ENCODE data around the gene GPER1.
A peak's percentile ranks its signal among the peaks of the same experiment; 100 is the strongest.

Gene GPER1

DNA sequence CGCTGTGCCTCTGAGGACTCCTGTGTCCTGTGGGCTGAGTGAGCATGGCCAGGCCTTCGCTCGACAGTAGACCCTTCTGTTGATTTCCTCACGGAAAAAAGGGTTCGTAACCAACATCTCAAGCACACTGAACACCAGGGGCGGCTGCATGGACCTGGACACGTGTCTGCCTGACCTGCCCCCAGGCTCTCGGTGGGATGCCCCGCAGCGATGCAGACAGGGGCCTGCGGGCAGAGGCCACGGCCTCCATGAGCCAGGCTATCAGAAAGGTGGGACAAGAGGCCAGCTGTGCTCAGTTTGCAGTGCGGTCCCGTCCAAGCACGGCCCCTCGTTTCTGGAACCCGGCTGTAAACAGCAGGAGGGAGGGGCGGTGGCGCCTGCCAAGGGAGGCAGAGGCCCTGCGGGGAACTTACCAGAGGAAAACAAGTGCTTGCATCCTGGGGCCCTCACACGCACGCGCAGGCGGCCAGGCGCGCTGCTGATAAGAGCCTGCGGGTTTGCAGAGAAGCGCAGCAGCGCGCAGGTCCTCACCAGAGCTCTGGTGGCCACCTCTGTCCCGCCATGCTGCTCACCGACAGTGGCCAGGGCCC, 33.0 kb upstream of the GPER1 start:
- H3K9ac ChIP-seq (ENCODE audit: low read depth in 1 of 2, low read length in 2 of 2), result no peak overlapping the region
- H3K27ac ChIP-seq (ENCODE audit: low read depth, low read length), result no peak overlapping the region
- H3K9me3 ChIP-seq (ENCODE audit: control insufficient read depth in 1 of 2, low read length in 2 of 2), result no peaks in the 10 kb centered on the region
- H3K36me3 ChIP-seq (ENCODE audit: control insufficient read depth in 1 of 2, insufficient read depth in 2 of 2, low read length in 2 of 2), result no peaks in the 10 kb centered on the region
- H3K27me3 ChIP-seq (ENCODE audit: control insufficient read depth in 1 of 2, insufficient read depth in 2 of 2, low read length in 2 of 2), result no peaks in the 10 kb centered on the region
- peak overlapping the region in 1 of 2 donors; percentile 10 for H3K4me3 ChIP-seq (ENCODE audit: low read depth in 1 of 2, low read length in 2 of 2)
- peaks cover 0 to 8% of the 10 kb centered on the region in 2 donors for H3K4me1 ChIP-seq (ENCODE audit: control insufficient read depth in 1 of 2, insufficient read depth in 2 of 2, low read length in 2 of 2)

DNA sequence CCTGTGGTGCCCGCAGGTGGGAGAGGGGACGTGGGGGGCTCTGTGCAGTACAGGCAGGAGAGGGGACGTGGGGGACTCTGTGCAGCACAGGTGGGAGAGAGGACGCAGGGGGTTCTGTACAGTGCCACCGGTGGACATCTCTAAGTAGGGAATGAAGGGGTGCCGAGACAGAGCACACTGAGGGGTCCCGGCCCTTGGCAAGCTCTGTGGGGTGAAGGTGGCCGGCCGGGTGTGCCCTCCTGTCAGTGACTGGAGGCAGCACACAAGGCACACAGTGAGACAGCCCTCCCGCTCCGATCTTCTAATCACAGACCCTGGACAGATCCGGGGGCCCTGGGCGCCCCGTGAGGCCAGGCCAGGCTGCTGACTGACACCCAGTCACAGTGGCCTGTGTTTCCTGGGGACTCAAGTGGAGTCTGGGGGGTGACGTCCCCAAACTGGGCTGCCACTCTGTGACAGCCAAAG, 32.4 kb upstream of the GPER1 start:
- no peaks in the 10 kb centered on the region for H3K9me3 ChIP-seq (ENCODE audit: control insufficient read depth in 1 of 2, low read length in 2 of 2)
- peaks cover 6 to 8% of the 10 kb centered on the region in 2 donors for H3K4me1 ChIP-seq (ENCODE audit: control insufficient read depth in 1 of 2, insufficient read depth in 2 of 2, low read length in 2 of 2)
- no peaks in the 10 kb centered on the region for H3K27me3 ChIP-seq (ENCODE audit: control insufficient read depth in 1 of 2, insufficient read depth in 2 of 2, low read length in 2 of 2)
- H3K36me3 ChIP-seq (ENCODE audit: control insufficient read depth in 1 of 2, insufficient read depth in 2 of 2, low read length in 2 of 2), result no peaks in the 10 kb centered on the region
- H3K27ac ChIP-seq (ENCODE audit: low read depth, low read length), result no peak overlapping the region
- H3K9ac ChIP-seq (ENCODE audit: low read depth in 1 of 2, low read length in 2 of 2), result no peak overlapping the region
- peak overlapping the region in 1 of 2 donors; percentile 10 for H3K4me3 ChIP-seq (ENCODE audit: low read depth in 1 of 2, low read length in 2 of 2)

DNA sequence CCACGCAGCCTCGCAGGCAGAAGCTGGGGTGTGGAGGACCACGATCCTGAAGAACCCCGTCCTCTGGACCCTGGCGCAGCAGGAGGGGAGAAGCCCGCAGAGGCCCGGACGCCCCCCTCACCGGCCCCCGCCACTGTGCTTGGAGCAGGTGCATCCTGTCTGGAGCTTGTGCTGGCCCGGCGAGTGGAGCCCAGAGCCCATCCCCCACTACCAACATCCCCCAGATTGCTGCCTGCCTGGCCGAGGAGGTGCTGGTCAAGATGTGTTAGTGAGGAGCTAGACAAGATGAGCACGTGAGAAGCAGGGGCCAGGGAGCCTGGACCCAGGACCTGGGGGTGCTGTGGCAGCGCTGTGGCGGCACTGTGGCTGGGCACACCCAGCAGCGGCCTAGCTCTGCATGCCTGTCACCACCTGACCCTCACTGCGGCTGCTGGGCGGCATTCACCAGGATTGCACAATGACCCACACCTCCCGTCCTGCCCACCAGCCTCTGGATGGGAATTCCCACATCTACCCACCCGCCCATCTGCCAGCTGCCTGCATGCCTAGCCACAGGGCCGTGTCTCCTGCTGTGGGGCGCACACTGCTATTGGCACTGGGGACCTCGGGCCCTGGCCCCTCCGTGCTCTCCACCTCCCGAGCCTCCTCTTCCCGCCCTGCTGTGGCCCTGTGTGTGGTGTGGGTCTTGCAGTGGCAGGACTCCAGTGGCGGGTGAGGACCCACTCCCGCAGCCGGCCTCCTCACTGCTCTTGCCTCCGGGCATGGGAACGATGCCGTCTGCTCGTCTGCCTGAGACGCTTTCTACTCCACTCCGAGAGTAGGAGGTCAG, 31.7 kb upstream of the GPER1 start:
- Histone ChIP-seq H3K36me3 (ENCODE audit: control insufficient read depth in 1 of 2, insufficient read depth in 2 of 2, low read length in 2 of 2) (no peaks in the 10 kb centered on the region), H3K4me1 (ENCODE audit: control insufficient read depth in 1 of 2, insufficient read depth in 2 of 2, low read length in 2 of 2) (peaks cover 9 to 15% of the 10 kb centered on the region in 2 donors), H3K27ac (ENCODE audit: low read depth, low read length) (no peak overlapping the region), H3K4me3 (ENCODE audit: low read depth in 1 of 2, low read length in 2 of 2) (no peak overlapping the region), H3K27me3 (ENCODE audit: control insufficient read depth in 1 of 2, insufficient read depth in 2 of 2, low read length in 2 of 2) (no peaks in the 10 kb centered on the region), H3K9me3 (ENCODE audit: control insufficient read depth in 1 of 2, low read length in 2 of 2) (no peaks in the 10 kb centered on the region), H3K9ac (ENCODE audit: low read depth in 1 of 2, low read length in 2 of 2) (no peak overlapping the region)

- H3K27me3 ChIP-seq (ENCODE audit: control insufficient read depth in 1 of 2, insufficient read depth in 2 of 2, low read length in 2 of 2), result no peaks in the 10 kb centered on the region
- no peaks in the 10 kb centered on the region for H3K9me3 ChIP-seq (ENCODE audit: control insufficient read depth in 1 of 2, low read length in 2 of 2)
- no peak overlapping the region for H3K9ac ChIP-seq (ENCODE audit: low read depth in 1 of 2, low read length in 2 of 2)
- no peak overlapping the region for H3K4me3 ChIP-seq (ENCODE audit: low read depth in 1 of 2, low read length in 2 of 2)
- H3K27ac ChIP-seq (ENCODE audit: low read depth, low read length), result no peak overlapping the region
- peaks cover 9 to 17% of the 10 kb centered on the region in 2 donors for H3K4me1 ChIP-seq (ENCODE audit: control insufficient read depth in 1 of 2, insufficient read depth in 2 of 2, low read length in 2 of 2)
- H3K36me3 ChIP-seq (ENCODE audit: control insufficient read depth in 1 of 2, insufficient read depth in 2 of 2, low read length in 2 of 2), result no peaks in the 10 kb centered on the region
These were observed 31.0 kb upstream of the GPER1 start for GRCh38 chr7:1056785-1057410.

- no peaks in the 10 kb centered on the region for H3K27me3 ChIP-seq (ENCODE audit: control insufficient read depth in 1 of 2, insufficient read depth in 2 of 2, low read length in 2 of 2)
- no peak overlapping the region for H3K9ac ChIP-seq (ENCODE audit: low read depth in 1 of 2, low read length in 2 of 2)
- no peak overlapping the region for H3K4me3 ChIP-seq (ENCODE audit: low read depth in 1 of 2, low read length in 2 of 2)
- H3K9me3 ChIP-seq (ENCODE audit: control insufficient read depth in 1 of 2, low read length in 2 of 2), result no peaks in the 10 kb centered on the region
- H3K4me1 ChIP-seq (ENCODE audit: control insufficient read depth in 1 of 2, insufficient read depth in 2 of 2, low read length in 2 of 2), result peaks cover 9 to 17% of the 10 kb centered on the region in 2 donors
- no peaks in the 10 kb centered on the region for H3K36me3 ChIP-seq (ENCODE audit: control insufficient read depth in 1 of 2, insufficient read depth in 2 of 2, low read length in 2 of 2)
- H3K27ac ChIP-seq (ENCODE audit: low read depth, low read length), result no peak overlapping the region
These were observed 30.3 kb upstream of the GPER1 start for GRCh38 chr7:1057416-1058291.

DNA sequence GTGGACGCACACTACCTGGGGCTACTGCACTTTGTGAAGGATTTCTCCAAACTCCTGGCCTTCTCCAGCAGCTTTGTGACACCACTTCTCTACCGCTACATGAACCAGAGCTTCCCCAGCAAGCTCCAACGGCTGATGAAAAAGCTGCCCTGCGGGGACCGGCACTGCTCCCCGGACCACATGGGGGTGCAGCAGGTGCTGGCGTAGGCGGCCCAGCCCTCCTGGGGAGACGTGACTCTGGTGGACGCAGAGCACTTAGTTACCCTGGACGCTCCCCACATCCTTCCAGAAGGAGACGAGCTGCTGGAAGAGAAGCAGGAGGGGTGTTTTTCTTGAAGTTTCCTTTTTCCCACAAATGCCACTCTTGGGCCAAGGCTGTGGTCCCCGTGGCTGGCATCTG, 29.6 kb upstream of the GPER1 start:
- Histone ChIP-seq H3K9ac (ENCODE audit: low read depth in 1 of 2, low read length in 2 of 2) (no peak overlapping the region), H3K27ac (ENCODE audit: low read depth, low read length) (no peak overlapping the region), H3K4me1 (ENCODE audit: control insufficient read depth in 1 of 2, insufficient read depth in 2 of 2, low read length in 2 of 2) (peaks cover 9 to 17% of the 10 kb centered on the region in 2 donors), H3K36me3 (ENCODE audit: control insufficient read depth in 1 of 2, insufficient read depth in 2 of 2, low read length in 2 of 2) (no peaks in the 10 kb centered on the region), H3K4me3 (ENCODE audit: low read depth in 1 of 2, low read length in 2 of 2) (no peak overlapping the region), H3K27me3 (ENCODE audit: control insufficient read depth in 1 of 2, insufficient read depth in 2 of 2, low read length in 2 of 2) (no peaks in the 10 kb centered on the region), H3K9me3 (ENCODE audit: control insufficient read depth in 1 of 2, low read length in 2 of 2) (no peaks in the 10 kb centered on the region)

- no peak overlapping the region for H3K9ac ChIP-seq (ENCODE audit: low read depth in 1 of 2, low read length in 2 of 2)
- no peaks in the 10 kb centered on the region for H3K36me3 ChIP-seq (ENCODE audit: control insufficient read depth in 1 of 2, insufficient read depth in 2 of 2, low read length in 2 of 2)
- no peaks in the 10 kb centered on the region for H3K9me3 ChIP-seq (ENCODE audit: control insufficient read depth in 1 of 2, low read length in 2 of 2)
- peaks cover 9 to 17% of the 10 kb centered on the region in 2 donors for H3K4me1 ChIP-seq (ENCODE audit: control insufficient read depth in 1 of 2, insufficient read depth in 2 of 2, low read length in 2 of 2)
- H3K27ac ChIP-seq (ENCODE audit: low read depth, low read length), result no peak overlapping the region
- no peaks in the 10 kb centered on the region for H3K27me3 ChIP-seq (ENCODE audit: control insufficient read depth in 1 of 2, insufficient read depth in 2 of 2, low read length in 2 of 2)
- H3K4me3 ChIP-seq (ENCODE audit: low read depth in 1 of 2, low read length in 2 of 2), result no peak overlapping the region
These were observed 29.1 kb upstream of the GPER1 start for GRCh38 chr7:1058821-1059199.

- no peaks in the 10 kb centered on the region for H3K9me3 ChIP-seq (ENCODE audit: control insufficient read depth in 1 of 2, low read length in 2 of 2)
- H3K27ac ChIP-seq (ENCODE audit: low read depth, low read length), result no peak overlapping the region
- peaks cover 9 to 17% of the 10 kb centered on the region in 2 donors for H3K4me1 ChIP-seq (ENCODE audit: control insufficient read depth in 1 of 2, insufficient read depth in 2 of 2, low read length in 2 of 2)
- H3K36me3 ChIP-seq (ENCODE audit: control insufficient read depth in 1 of 2, insufficient read depth in 2 of 2, low read length in 2 of 2), result no peaks in the 10 kb centered on the region
- H3K4me3 ChIP-seq (ENCODE audit: low read depth in 1 of 2, low read length in 2 of 2), result peak overlapping the region in 1 of 2 donors; percentile 22
- no peaks in the 10 kb centered on the region for H3K27me3 ChIP-seq (ENCODE audit: control insufficient read depth in 1 of 2, insufficient read depth in 2 of 2, low read length in 2 of 2)
- H3K9ac ChIP-seq (ENCODE audit: low read depth in 1 of 2, low read length in 2 of 2), result no peak overlapping the region
These were observed 28.5 kb upstream of the GPER1 start for GRCh38 chr7:1059200-1060091.
